Calu3 (cell line): ENCODE measurements around the gene UQCC2. TPM values are rescaled to one million over a fixed set of nuclear protein-coding genes. Genes with fewer than 3 reads are reported as not detected.

Experiments used
- BruUV-seq: library from RNA; stranded (reverse); fragments of 400-500 nt; replicated peaks from 2 replicates; lab custom pipeline; 2021; lab: Mats Ljungman, UMichigan
- CTCF ChIA-PET: fragments of 300-600 bp; sonication (Branson Sonifier 250); formaldehyde crosslinking; loops from one replicate; lab custom pipeline; 2022; ENCODE audit warnings: antibody characterized with exemption; lab: Charles Lee
- DNase-seq: peaks from one replicate; pipeline ENCODE4 v3.0.0; 2022
- H3K27ac Mint-ChIP-seq: one replicate; pipeline ENCODE4 v1.8.0; 2022; ENCODE audit warnings: mixed read lengths; ENCODE audit not compliant: unreplicated experiment
- H3K27me3 Mint-ChIP-seq: one replicate; pipeline ENCODE4 v1.8.0; 2022; ENCODE audit warnings: mixed read lengths; ENCODE audit not compliant: unreplicated experiment
- H3K36me3 Mint-ChIP-seq: one replicate; pipeline ENCODE4 v1.8.0; 2022; ENCODE audit warnings: mild to moderate bottlenecking, moderate library complexity, mixed read lengths; ENCODE audit not compliant: insufficient read depth, unreplicated experiment
- H3K4me1 Mint-ChIP-seq: one replicate; pipeline ENCODE4 v1.8.0; 2022; ENCODE audit warnings: mild to moderate bottlenecking, low read depth, mixed read lengths; ENCODE audit not compliant: unreplicated experiment
- H3K4me3 Mint-ChIP-seq: one replicate; pipeline ENCODE4 v1.8.0; 2022; ENCODE audit warnings: mild to moderate bottlenecking, low read depth, moderate library complexity, mixed read lengths; ENCODE audit not compliant: unreplicated experiment
- H3K9me3 Mint-ChIP-seq: one replicate; pipeline ENCODE4 v1.8.0; 2022; ENCODE audit warnings: low read depth, mixed read lengths; ENCODE audit not compliant: unreplicated experiment
- intact Hi-C: fragments of 100-400 bp; cut with micrococcal nuclease; formaldehyde crosslinking; loops from one replicate; pipeline ENCODE4 v1.10.0; 2022; ENCODE audit not compliant: unreplicated experiment
- total RNA-seq: library from RNA; stranded (reverse); gene quantifications from 2 replicates; pipeline ENCODE4 v1.2.3, GENCODE V29; 2022
- TF ChIP-seq, protein P1 (sequence below): fragments of 200-600 bp; IDR thresholded peaks from one replicate; pipeline ENCODE4 v1.8.0; 2022; ENCODE audit warnings: antibody characterized with exemption; ENCODE audit not compliant: unreplicated experiment

UQCC2 gene
- total RNA-seq, 1 experiment from 2014 or later, result 142 TPM

DNA sequence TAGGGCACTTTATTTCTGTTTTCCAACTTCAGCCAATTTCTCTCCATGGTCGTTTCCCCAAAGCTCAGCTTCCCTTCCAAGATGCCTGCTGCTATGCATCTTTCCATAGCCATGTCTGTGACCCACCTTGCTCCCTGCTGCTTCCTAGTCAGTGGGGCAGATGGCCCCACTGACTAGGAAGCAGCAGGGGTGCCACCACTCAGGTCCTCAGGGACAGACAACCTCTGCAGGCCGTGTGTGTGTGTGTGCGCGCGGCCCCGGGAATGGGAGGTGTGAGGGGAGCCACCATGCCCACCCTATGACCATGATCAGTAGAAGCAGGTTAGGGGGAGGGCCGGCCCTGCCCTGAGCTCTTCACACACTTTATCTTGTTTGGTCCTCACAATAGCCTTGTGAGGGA lies 37.9 kb upstream of the UQCC2 start:
- intact Hi-C loops, result no loop called here
- H3K4me3 Mint-ChIP-seq, result no peak overlapping the region
- peaks cover 10% of the 10 kb centered on the region for H3K4me1 Mint-ChIP-seq
- BruUV-seq, result no TSS peak
- CTCF ChIA-PET, result interaction anchor here (0.5 to 1.3 kb wide), 3 partner anchors 12 to 1603 kb away, joined by 3 to 6 read pairs (median 5); no protein-coding TSS in a partner anchor
- no peak overlapping the region for H3K27ac Mint-ChIP-seq
- TF ChIP-seq, protein P1, sequence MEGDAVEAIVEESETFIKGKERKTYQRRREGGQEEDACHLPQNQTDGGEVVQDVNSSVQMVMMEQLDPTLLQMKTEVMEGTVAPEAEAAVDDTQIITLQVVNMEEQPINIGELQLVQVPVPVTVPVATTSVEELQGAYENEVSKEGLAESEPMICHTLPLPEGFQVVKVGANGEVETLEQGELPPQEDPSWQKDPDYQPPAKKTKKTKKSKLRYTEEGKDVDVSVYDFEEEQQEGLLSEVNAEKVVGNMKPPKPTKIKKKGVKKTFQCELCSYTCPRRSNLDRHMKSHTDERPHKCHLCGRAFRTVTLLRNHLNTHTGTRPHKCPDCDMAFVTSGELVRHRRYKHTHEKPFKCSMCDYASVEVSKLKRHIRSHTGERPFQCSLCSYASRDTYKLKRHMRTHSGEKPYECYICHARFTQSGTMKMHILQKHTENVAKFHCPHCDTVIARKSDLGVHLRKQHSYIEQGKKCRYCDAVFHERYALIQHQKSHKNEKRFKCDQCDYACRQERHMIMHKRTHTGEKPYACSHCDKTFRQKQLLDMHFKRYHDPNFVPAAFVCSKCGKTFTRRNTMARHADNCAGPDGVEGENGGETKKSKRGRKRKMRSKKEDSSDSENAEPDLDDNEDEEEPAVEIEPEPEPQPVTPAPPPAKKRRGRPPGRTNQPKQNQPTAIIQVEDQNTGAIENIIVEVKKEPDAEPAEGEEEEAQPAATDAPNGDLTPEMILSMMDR, result no peak
- no peaks in the 10 kb centered on the region for H3K9me3 Mint-ChIP-seq
- no peaks in the 10 kb centered on the region for H3K36me3 Mint-ChIP-seq
- DNase-seq, result no peak
- peaks cover 38% of the 10 kb centered on the region for H3K27me3 Mint-ChIP-seq

GRCh38 chr6:33748841-33749240 lies 37.3 kb upstream of the UQCC2 start:
- BruUV-seq, result no TSS peak
- intact Hi-C loops, result no loop called here
- Mint-ChIP-seq H3K27me3 (peaks cover 38% of the 10 kb centered on the region), H3K4me1 (peaks cover 15% of the 10 kb centered on the region), H3K27ac (no peak overlapping the region), H3K9me3 (no peaks in the 10 kb centered on the region), H3K36me3 (no peaks in the 10 kb centered on the region), H3K4me3 (no peak overlapping the region)
- DNase-seq, result no peak
- TF ChIP-seq, protein P1, result no peak
- CTCF ChIA-PET, result interaction anchor here (1.3 kb wide), 1 partner anchor 12 kb away, joined by 5 read pairs; no protein-coding TSS in a partner anchor

DNA sequence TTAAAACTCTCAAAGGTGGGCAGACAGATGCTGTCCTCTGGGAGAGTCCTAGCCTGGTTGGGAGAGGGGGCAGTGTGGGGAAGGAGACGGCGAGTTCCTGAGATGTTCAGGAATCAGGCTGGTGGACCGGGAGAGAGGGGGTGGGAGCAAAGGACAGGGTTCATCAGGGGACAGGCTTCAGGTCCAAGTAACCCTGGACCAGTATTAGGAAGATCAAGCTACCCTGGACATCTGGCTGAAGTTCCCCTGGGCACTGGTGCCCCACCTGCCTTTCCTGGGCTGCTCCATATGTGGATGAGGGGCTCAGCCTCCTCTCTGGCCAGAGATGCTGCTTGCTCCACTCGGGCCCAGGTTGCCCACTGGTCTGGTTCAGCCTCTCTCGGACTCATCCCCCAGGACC lies 36.3 kb upstream of the UQCC2 start:
- Mint-ChIP-seq H3K36me3 (no peaks in the 10 kb centered on the region), H3K27ac (no peak overlapping the region), H3K27me3 (peaks cover 38% of the 10 kb centered on the region), H3K4me1 (peaks cover 25% of the 10 kb centered on the region), H3K4me3 (no peak overlapping the region), H3K9me3 (no peaks in the 10 kb centered on the region)
- DNase-seq, result no peak
- TF ChIP-seq, protein P1, result no peak
- BruUV-seq, result no TSS peak
- CTCF ChIA-PET, result interaction anchor here (0.9 to 2.7 kb wide), 2 partner anchors 37 to 673 kb away, joined by 4 to 11 read pairs; partner anchors contain the start of gene UQCC2
- intact Hi-C loops, result no loop called here

- TF ChIP-seq, protein P1, result no peak
- BruUV-seq, result no TSS peak
- Mint-ChIP-seq H3K36me3 (no peaks in the 10 kb centered on the region), H3K4me1 (peaks cover 29% of the 10 kb centered on the region), H3K4me3 (no peak within 1 kb of the TSS), H3K9me3 (no peaks in the 10 kb centered on the region), H3K27ac (no peak within 1 kb of the TSS), H3K27me3 (peaks cover 38% of the 10 kb centered on the region)
- CTCF ChIA-PET, result interaction anchor here (1.4 to 2.7 kb wide), 2 partner anchors 14 to 36 kb away, joined by 5 to 11 read pairs; partner anchors contain the start of gene UQCC2
- intact Hi-C loops, result no loop called here
- no peak for DNase-seq
Measured at GRCh38 chr6:33746651-33747100, 35.2 kb upstream of the UQCC2 start, which contains the start of gene IP6K3. IP6K3 (minus strand) TSS chr6:33746905; CDS start chr6:33735476, 11,429 bp downstream.
